MM.1S (cell line): ENCODE measurements around the gene VTN.

Experiments
- DNase-seq: peaks from one replicate; pipeline ENCODE4 v3.0.0-alpha.2; 2015
- H2AFZ ChIP-seq: fragments of 300-600 bp; sonication (generic); 2 replicates; pipeline ENCODE4 v1.6.0; 2016; ENCODE audit warnings: antibody characterized with exemption, low read length
- H3F3A ChIP-seq: fragments of 300-600 bp; sonication (generic); 2 replicates; pipeline ENCODE4 v1.6.1; 2016; ENCODE audit warnings: mild to moderate bottlenecking, antibody characterized with exemption, low read length, moderate library complexity, mixed read lengths; ENCODE audit not compliant: insufficient read depth
- H3K27ac ChIP-seq: fragments of 300-600 bp; sonication (generic); 2 replicates; pipeline ENCODE4 v1.5.1; 2016; ENCODE audit warnings: mild to moderate bottlenecking, low read length
- H3K27me3 ChIP-seq: fragments of 300-600 bp; sonication (generic); replicated peaks from 2 replicates; pipeline ENCODE4 v1.6.0; 2016; ENCODE audit warnings: low read length; ENCODE audit not compliant: insufficient read depth
- H3K36me3 ChIP-seq: fragments of 300-600 bp; sonication (generic); replicated peaks from 2 replicates; pipeline ENCODE4 v1.6.1; 2016; ENCODE audit warnings: mild to moderate bottlenecking, low read length, mixed read lengths; ENCODE audit not compliant: insufficient read depth
- H3K4me1 ChIP-seq: fragments of 300-600 bp; sonication (generic); 2 replicates; pipeline ENCODE4 v1.6.1; 2016; ENCODE audit warnings: low read length, mixed read lengths
- H3K4me2 ChIP-seq: fragments of 300-600 bp; sonication (generic); 2 replicates; pipeline ENCODE4 v1.6.0; 2016; ENCODE audit warnings: low read depth, low read length
- H3K4me3 ChIP-seq: fragments of 300-600 bp; sonication (generic); 2 replicates; pipeline ENCODE4 v1.5.1; 2016; ENCODE audit warnings: low read length, mixed read lengths
- H3K79me2 ChIP-seq: fragments of 300-600 bp; sonication (generic); 2 replicates; pipeline ENCODE4 v1.6.1; 2016; ENCODE audit warnings: mixed run types, low read length, mixed read lengths
- H3K9ac ChIP-seq: fragments of 300-600 bp; sonication (generic); 2 replicates; pipeline ENCODE4 v1.6.1; 2016; ENCODE audit warnings: low read length, mixed read lengths
- H3K9me2 ChIP-seq: fragments of 300-600 bp; sonication (generic); replicated peaks from 2 replicates; pipeline ENCODE4 v1.6.1; 2016; ENCODE audit warnings: mild to moderate bottlenecking, low read length, mixed read lengths; ENCODE audit not compliant: insufficient read depth
- H3K9me3 ChIP-seq: fragments of 300-600 bp; sonication (generic); replicated peaks from 2 replicates; pipeline ENCODE4 v1.6.1; 2016; ENCODE audit warnings: mild to moderate bottlenecking, low read length, mixed read lengths; ENCODE audit not compliant: insufficient read depth
- H4K20me1 ChIP-seq: fragments of 300-600 bp; sonication (generic); 2 replicates; pipeline ENCODE4 v1.6.1; 2016; ENCODE audit warnings: mild to moderate bottlenecking, low read length, moderate library complexity, mixed read lengths; ENCODE audit not compliant: insufficient read depth
- CTCF ChIP-seq: fragments of 300-600 bp; sonication (generic); IDR thresholded peaks from 2 replicates; pipeline ENCODE4 v1.5.1; 2016; ENCODE audit warnings: antibody characterized with exemption, low read length, mixed read lengths
- EZH2 ChIP-seq: fragments of 300-600 bp; sonication (generic); optimal IDR thresholded peaks from 2 replicates; pipeline ENCODE3; 2017; ENCODE audit warnings: low read depth, mild to moderate bottlenecking, antibody characterized with exemption, low read length, mixed read lengths
- EZH2phosphoT487 ChIP-seq: fragments of 300-600 bp; sonication (generic); IDR thresholded peaks from 2 replicates; pipeline ENCODE4 v1.6.1; 2018; ENCODE audit warnings: antibody characterized with exemption, low read length

VTN gene

GRCh38 chr17:28325211-28325610, 44.9 kb downstream of the VTN start:
- TF ChIP-seq CTCF (no peak), EZH2phosphoT487 (no peak), EZH2 (no peak)
- Histone ChIP-seq H3K9me3 (no peaks in the 10 kb centered on the region), H3K4me2 (no peak overlapping the region), H3K4me1 (no peaks in the 10 kb centered on the region; the same call in 1 of the 2 replicates), H2AFZ (no peak overlapping the region), H4K20me1 (no peaks in the 10 kb centered on the region), H3K4me3 (no peak overlapping the region), H3K27me3 (no peaks in the 10 kb centered on the region), H3K36me3 (peaks cover 4% of the 10 kb centered on the region; the same call in 1 of the 2 replicates), H3K27ac (no peak overlapping the region), H3K9me2 (no peaks in the 10 kb centered on the region), H3K9ac (no peak overlapping the region), H3F3A (peaks cover 4% of the 10 kb centered on the region; the same call in 1 of the 2 replicates), H3K79me2 (peaks cover 67% of the 10 kb centered on the region)
- DNase-seq, result no peak

- no peak overlapping the region for H2AFZ ChIP-seq
- no peak overlapping the region for H3K4me3 ChIP-seq
- no peak for TF ChIP-seq EZH2phosphoT487
- no peak for TF ChIP-seq EZH2
- no peak for TF ChIP-seq CTCF
- H3K4me1 ChIP-seq, result no peaks in the 10 kb centered on the region; the same call in 1 of the 2 replicates
- H3K9me2 ChIP-seq, result no peaks in the 10 kb centered on the region
- no peak for DNase-seq
- H4K20me1 ChIP-seq, result no peaks in the 10 kb centered on the region
- peaks cover 4% of the 10 kb centered on the region; the same call in 1 of the 2 replicates for H3K36me3 ChIP-seq
- H3K9ac ChIP-seq, result no peak overlapping the region
- H3K4me2 ChIP-seq, result no peak overlapping the region
- H3K27ac ChIP-seq, result no peak overlapping the region
- H3K79me2 ChIP-seq, result peaks cover 71% of the 10 kb centered on the region
- H3F3A ChIP-seq, result peaks cover 4% of the 10 kb centered on the region; the same call in 1 of the 2 replicates
- H3K27me3 ChIP-seq, result no peaks in the 10 kb centered on the region
- H3K9me3 ChIP-seq, result no peaks in the 10 kb centered on the region
Observed at GRCh38 chr17:28324781-28325180, 45.3 kb downstream of the VTN start.

GRCh38 chr17:28324267-28324745, 45.8 kb downstream of the VTN start:
- Histone ChIP-seq H3K9me2 (no peaks in the 10 kb centered on the region), H3K27ac (no peak overlapping the region), H3K4me1 (no peaks in the 10 kb centered on the region; the same call in 1 of the 2 replicates), H3K9ac (no peak overlapping the region), H3K4me3 (no peak overlapping the region), H3K9me3 (no peaks in the 10 kb centered on the region), H2AFZ (no peak overlapping the region), H3K36me3 (peaks cover 4% of the 10 kb centered on the region; the same call in 1 of the 2 replicates), H3F3A (peaks cover 4% of the 10 kb centered on the region; the same call in 1 of the 2 replicates), H3K4me2 (no peak overlapping the region), H3K79me2 (peaks cover 76% of the 10 kb centered on the region), H3K27me3 (no peaks in the 10 kb centered on the region), H4K20me1 (no peaks in the 10 kb centered on the region)
- TF ChIP-seq EZH2, result no peak
- no peak for DNase-seq
